Gastroesophageal sphincter (tissue), 4 donors: ENCODE results near the gene ZNF808. TPM values are rescaled to one million over a fixed set of nuclear protein-coding genes. Genes with fewer than 3 reads are reported as not detected.

Source experiments
- ATAC-seq: fragments of 150-250 bp; one replicate; pipeline ENCODE4 v1.9.1; 2016; ENCODE audit warnings: mild to moderate bottlenecking, moderate library complexity
- H3K27ac ChIP-seq, 4 donors: fragments of 200-600 bp; sonication (generic) in 3 of 4; 1 replicate in 3 of 4; 2 replicates in 1 of 4; pipeline ENCODE4 v1.5.1; 2016 to 2019
- H3K27me3 ChIP-seq: fragments of 200-600 bp; sonication (generic); one replicate; pipeline ENCODE4 v1.5.1; 2019
- H3K36me3 ChIP-seq, 2 donors: fragments of 200-600 bp; sonication (generic); one replicate each; pipeline ENCODE4 v1.5.1; 2019; ENCODE audit warnings: control low read depth in 1 of 2
- H3K4me1 ChIP-seq, 3 donors: fragments of 200-600 bp; sonication (generic); 1 replicate in 2 of 3; 2 replicates in 1 of 3; pipeline ENCODE4 v1.5.1; 2016 to 2019; ENCODE audit warnings: control low read depth in 2 of 3
- H3K4me3 ChIP-seq, 2 donors: fragments of 200-600 bp; sonication (generic); one replicate each; pipeline ENCODE4 v1.5.1; 2019; ENCODE audit warnings: mild to moderate bottlenecking in 1 of 2, moderate library complexity in 1 of 2
- H3K9me3 ChIP-seq, 3 donors: fragments of 200-600 bp; sonication (generic); one replicate each; pipeline ENCODE4 v1.5.1; 2017 to 2019; ENCODE audit warnings: control low read depth in 2 of 3
- EP300 ChIP-seq: sonication (generic); formaldehyde crosslinking; IDR thresholded peaks from one replicate; pipeline ENCODE4 v1.6.1; 2017; ENCODE audit warnings: antibody characterized with exemption, mild to moderate bottlenecking
- POLR2A ChIP-seq, 2 donors: fragments of 450-650 bp; IDR thresholded peaks; one replicate each; pipeline ENCODE4 v1.6.1; 2017; ENCODE audit warnings: antibody characterized with exemption in 2 of 2, mild to moderate bottlenecking in 2 of 2, moderate library complexity in 1 of 2
- POLR2AphosphoS5 ChIP-seq: sonication (generic); formaldehyde crosslinking; IDR thresholded peaks from one replicate; pipeline ENCODE4 v1.6.1; 2017; ENCODE audit warnings: antibody characterized with exemption
- WGBS, 2 donors: methylation state at CpG; one replicate each; pipeline ENCODE4 v1.1.5; 2018; ENCODE audit warnings: low coverage in 1 of 2; 5-methylcytosine and 5-hydroxymethylcytosine counted together
- total RNA-seq, 4 donors: library from RNA; depleted of rRNA; stranded (reverse); fragments of >200 nt; gene quantifications; one replicate each; pipeline ENCODE4 v1.1.0, GENCODE V29; 2016
- TF ChIP-seq, protein P1 (sequence below), 4 experiments: fragments of 200-600 bp in 2 of 4; fragments of 450-650 bp in 2 of 4; sonication (generic) in 1 of 4; IDR thresholded peaks; one replicate each; pipeline ENCODE4 v1.5.1; 2017 to 2019; ENCODE audit warnings: antibody characterized with exemption in 4 of 4, mild to moderate bottlenecking in 2 of 4, moderate library complexity in 2 of 4

ZNF808 gene
- total RNA-seq, 4 donors from 2014 or later, result 13.1 to 33.2 (median 22.2) TPM

GRCh38 chr19:52570000-52570861 lies 42.8 kb downstream of the ZNF808 start, which contains the start of gene ZNF701:
Gene ZNF701 (plus strand): TSS chr19:52570287. CDS start chr19:52574148, 3,861 bp downstream.
- no peaks in the 10 kb centered on the region for H3K27me3 ChIP-seq
- peaks cover 0 to 30% of the 10 kb centered on the region in 2 donors for H3K36me3 ChIP-seq
- H3K9me3 ChIP-seq, result no peaks in the 10 kb centered on the region
- peak within 1 kb of the TSS; percentile 75 to 84 for H3K4me3 ChIP-seq
- H3K27ac ChIP-seq, result peak within 1 kb of the TSS; percentile 68 to 88 (median 84)
- WGBS, 2 donors, result 0 to 1% methylated on average over 18 to 30 of the region's 57 CpGs
- peaks cover 0 to 27% (median 4%) of the 10 kb centered on the region in 3 donors for H3K4me1 ChIP-seq
- TF ChIP-seq, protein P1, sequence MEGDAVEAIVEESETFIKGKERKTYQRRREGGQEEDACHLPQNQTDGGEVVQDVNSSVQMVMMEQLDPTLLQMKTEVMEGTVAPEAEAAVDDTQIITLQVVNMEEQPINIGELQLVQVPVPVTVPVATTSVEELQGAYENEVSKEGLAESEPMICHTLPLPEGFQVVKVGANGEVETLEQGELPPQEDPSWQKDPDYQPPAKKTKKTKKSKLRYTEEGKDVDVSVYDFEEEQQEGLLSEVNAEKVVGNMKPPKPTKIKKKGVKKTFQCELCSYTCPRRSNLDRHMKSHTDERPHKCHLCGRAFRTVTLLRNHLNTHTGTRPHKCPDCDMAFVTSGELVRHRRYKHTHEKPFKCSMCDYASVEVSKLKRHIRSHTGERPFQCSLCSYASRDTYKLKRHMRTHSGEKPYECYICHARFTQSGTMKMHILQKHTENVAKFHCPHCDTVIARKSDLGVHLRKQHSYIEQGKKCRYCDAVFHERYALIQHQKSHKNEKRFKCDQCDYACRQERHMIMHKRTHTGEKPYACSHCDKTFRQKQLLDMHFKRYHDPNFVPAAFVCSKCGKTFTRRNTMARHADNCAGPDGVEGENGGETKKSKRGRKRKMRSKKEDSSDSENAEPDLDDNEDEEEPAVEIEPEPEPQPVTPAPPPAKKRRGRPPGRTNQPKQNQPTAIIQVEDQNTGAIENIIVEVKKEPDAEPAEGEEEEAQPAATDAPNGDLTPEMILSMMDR (IDR thresholded peaks at IDR 0.05), result peak in 3 of 4 experiments; percentile 21 to 53 (median 25)
- TF ChIP-seq EP300, result no peak
- TF ChIP-seq POLR2A (IDR thresholded peaks at IDR 0.05), result peak; percentile 81 to 86
- peak; percentile 97 for TF ChIP-seq POLR2AphosphoS5
- peak; percentile 100 for ATAC-seq

DNA sequence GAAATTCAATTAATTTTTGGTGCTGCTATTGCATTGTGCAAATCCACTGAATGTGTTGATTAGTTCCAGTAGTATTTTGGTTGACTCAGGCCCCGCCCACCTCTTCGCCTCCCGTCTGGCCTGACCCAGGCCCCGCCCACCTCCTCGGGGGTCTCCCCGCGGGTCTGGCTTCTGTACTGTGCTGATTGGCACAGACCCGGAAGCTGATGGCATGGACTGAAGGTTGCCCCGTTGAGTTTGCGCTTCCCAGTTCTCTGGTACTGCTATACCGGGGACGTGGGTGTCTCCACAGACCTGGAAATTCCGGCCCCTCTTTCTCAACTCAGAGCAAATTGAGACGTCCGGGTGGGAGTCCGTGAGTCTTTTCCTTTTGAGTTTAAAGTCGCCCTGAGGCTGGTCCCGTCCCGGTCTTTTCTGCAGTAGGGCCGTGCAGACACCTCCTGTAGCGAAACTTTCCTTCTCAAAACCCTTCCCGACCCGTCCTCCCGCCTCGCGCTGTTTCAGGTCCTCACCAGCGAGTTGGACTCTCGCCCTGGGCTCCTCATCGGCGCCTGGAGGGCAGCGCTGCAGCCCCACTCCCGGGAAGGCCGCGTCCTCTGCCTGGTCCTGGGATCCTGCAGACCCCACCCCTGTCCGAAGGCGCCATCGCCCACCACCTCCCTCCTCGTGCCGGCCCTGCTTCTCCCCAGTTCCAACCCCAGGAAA lies 57.4 kb downstream of the ZNF808 start:
- Histone ChIP-seq H3K27ac (peak overlapping the region in 1 of 4 donors; percentile 62), H3K4me3 (peak overlapping the region in 1 of 2 donors; percentile 42)

DNA sequence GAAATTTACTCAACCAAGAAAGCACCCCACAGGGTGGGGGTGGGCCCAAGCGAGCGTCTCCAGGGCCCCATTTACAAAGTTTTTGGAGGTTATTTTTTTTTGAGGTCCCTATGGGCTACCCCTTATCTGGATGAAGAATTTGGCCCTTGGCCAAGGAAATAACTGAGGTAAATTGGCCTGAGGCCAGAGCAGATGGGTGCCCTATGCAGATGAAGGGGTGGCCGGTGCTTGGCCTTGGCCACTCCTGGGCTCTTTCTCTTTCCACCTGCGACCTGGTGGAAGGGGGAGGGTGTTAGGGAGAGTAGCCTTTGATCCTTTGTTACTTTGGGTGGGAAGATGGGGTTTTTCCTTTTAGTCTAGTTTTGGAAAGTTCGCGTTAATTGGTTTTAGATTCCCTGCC lies 58.1 kb downstream of the ZNF808 start:
- H3K36me3 ChIP-seq, result peaks cover 0 to 60% of the 10 kb centered on the region in 2 donors
- H3K9me3 ChIP-seq, result no peaks in the 10 kb centered on the region
- 81 to 96% methylated on average over 4 to 6 of the region's 6 CpGs for WGBS, 2 donors

More for the DNA sequence above, 57.4 kb downstream of the ZNF808 start:
- TF ChIP-seq, protein P1 (IDR thresholded peaks at IDR 0.05), result no peak
- TF ChIP-seq EP300 (no peak), POLR2A (IDR thresholded peaks at IDR 0.05) (no peak), POLR2AphosphoS5 (no peak)
- Histone ChIP-seq H3K36me3 (peaks cover 0 to 62% of the 10 kb centered on the region in 2 donors), H3K27me3 (no peaks in the 10 kb centered on the region), H3K9me3 (no peaks in the 10 kb centered on the region), H3K4me1 (peaks cover 0 to 11% (median 0%) of the 10 kb centered on the region in 3 donors)
- ATAC-seq, result no peak
- 39 to 72% methylated on average over 11 to 20 of the region's 39 CpGs for WGBS, 2 donors

DNA sequence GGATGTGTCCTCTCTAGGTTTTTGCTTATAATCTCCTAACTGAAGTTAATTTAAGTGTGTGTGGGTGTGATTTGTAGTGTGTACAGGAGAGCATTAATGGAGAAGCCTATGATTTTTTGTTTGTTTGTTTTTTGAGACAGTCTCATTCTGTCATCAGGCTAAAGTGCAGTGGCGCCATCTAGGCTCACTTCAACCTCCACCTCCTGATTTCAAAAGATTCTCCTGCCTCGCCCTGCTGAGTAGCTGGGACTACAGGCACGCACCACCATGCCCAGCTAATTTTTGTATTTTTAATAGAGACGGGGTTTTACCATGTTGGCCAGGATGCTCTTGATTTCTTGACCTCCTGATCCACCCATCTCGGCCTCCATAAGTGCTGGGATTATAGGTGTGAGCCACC lies 63.3 kb downstream of the ZNF808 start:
- TF ChIP-seq POLR2AphosphoS5, result no peak
- TF ChIP-seq POLR2A (IDR thresholded peaks at IDR 0.05), result no peak
- no peak for TF ChIP-seq EP300
- TF ChIP-seq, protein P1 (IDR thresholded peaks at IDR 0.05), result no peak
- no peaks in the 10 kb centered on the region for H3K4me1 ChIP-seq
- no peaks in the 10 kb centered on the region for H3K27me3 ChIP-seq
- H3K4me3 ChIP-seq, result no peak overlapping the region
- WGBS, 2 donors, result 85 to 97% methylated on average over 5 of the region's 5 CpGs
- H3K36me3 ChIP-seq, result peaks cover 0 to 52% of the 10 kb centered on the region in 2 donors
- no peak for ATAC-seq
- H3K27ac ChIP-seq, result no peak overlapping the region
- H3K9me3 ChIP-seq, result no peaks in the 10 kb centered on the region

More for the DNA sequence above, 58.1 kb downstream of the ZNF808 start:
- H3K4me3 ChIP-seq, result peak overlapping the region in 1 of 2 donors; percentile 42
- H3K27ac ChIP-seq, result peak overlapping the region in 1 of 4 donors; percentile 62
- no peak for ATAC-seq
- TF ChIP-seq POLR2A (IDR thresholded peaks at IDR 0.05) (no peak), POLR2AphosphoS5 (no peak), EP300 (no peak)
- TF ChIP-seq, protein P1 (IDR thresholded peaks at IDR 0.05), result no peak
- no peaks in the 10 kb centered on the region for H3K27me3 ChIP-seq
- peaks cover 0 to 11% (median 0%) of the 10 kb centered on the region in 3 donors for H3K4me1 ChIP-seq
